Fibroblast of lung (primary cell): ENCODE data around the gene OSBPL6.

Source experiments
- EZH2 ChIP-seq: IDR thresholded peaks from 2 replicates; pipeline ENCODE4 v1.5.1; 2012; ENCODE audit warnings: low read length, control low read depth, mild to moderate bottlenecking; ENCODE audit errors: missing control alignments
- TF ChIP-seq, protein P1 (sequence below), 2 donors: IDR thresholded peaks in 1 of 2; conservative IDR thresholded peaks in 1 of 2; 1 replicate in 1 of 2; 2 replicates in 1 of 2; pipeline ENCODE4 v1.5.1; 2011 to 2012; ENCODE audit warnings: low read length in 2 of 2, control low read depth in 1 of 2, inconsistent platforms in 1 of 2, low read depth in 1 of 2, mild to moderate bottlenecking in 1 of 2

DNA sequence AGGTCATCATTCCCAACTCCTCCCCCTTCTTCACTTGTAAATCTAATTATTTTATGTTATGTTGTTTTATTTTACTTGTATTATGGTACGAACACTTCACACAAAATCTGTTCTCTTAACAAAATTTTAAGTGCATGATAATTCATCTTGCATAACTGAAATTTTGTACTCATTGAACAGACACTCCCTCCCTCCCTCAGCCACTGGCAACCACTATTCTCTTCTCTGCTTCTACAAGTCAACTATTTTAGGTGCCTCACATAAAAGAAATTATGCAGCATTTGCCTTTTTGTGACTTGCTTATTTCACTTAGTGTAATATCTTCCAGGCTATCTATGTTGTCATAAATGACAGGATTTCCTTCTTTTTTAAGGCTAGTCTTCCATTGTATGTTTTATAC lies 30.4 kb upstream of the OSBPL6 start:
- TF ChIP-seq, protein P1, sequence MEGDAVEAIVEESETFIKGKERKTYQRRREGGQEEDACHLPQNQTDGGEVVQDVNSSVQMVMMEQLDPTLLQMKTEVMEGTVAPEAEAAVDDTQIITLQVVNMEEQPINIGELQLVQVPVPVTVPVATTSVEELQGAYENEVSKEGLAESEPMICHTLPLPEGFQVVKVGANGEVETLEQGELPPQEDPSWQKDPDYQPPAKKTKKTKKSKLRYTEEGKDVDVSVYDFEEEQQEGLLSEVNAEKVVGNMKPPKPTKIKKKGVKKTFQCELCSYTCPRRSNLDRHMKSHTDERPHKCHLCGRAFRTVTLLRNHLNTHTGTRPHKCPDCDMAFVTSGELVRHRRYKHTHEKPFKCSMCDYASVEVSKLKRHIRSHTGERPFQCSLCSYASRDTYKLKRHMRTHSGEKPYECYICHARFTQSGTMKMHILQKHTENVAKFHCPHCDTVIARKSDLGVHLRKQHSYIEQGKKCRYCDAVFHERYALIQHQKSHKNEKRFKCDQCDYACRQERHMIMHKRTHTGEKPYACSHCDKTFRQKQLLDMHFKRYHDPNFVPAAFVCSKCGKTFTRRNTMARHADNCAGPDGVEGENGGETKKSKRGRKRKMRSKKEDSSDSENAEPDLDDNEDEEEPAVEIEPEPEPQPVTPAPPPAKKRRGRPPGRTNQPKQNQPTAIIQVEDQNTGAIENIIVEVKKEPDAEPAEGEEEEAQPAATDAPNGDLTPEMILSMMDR (conservative IDR thresholded peaks at IDR 0.05 in 1 of 2, IDR thresholded peaks at IDR 0.05 in 1 of 2; ENCODE audit: low read depth in 1 of 2, low read length in 2 of 2): no peak
- TF ChIP-seq EZH2: no peak
